Measurements from ENCODE around the gene SF1. TPM values are rescaled to one million over a fixed set of nuclear protein-coding genes. Genes with fewer than 3 reads are reported as not detected.
A peak's percentile ranks its signal among the peaks of the same experiment; 100 is the strongest.

The SF1 gene
- total RNA-seq, 1 donor from 2014 or later = 140 TPM

DNA sequence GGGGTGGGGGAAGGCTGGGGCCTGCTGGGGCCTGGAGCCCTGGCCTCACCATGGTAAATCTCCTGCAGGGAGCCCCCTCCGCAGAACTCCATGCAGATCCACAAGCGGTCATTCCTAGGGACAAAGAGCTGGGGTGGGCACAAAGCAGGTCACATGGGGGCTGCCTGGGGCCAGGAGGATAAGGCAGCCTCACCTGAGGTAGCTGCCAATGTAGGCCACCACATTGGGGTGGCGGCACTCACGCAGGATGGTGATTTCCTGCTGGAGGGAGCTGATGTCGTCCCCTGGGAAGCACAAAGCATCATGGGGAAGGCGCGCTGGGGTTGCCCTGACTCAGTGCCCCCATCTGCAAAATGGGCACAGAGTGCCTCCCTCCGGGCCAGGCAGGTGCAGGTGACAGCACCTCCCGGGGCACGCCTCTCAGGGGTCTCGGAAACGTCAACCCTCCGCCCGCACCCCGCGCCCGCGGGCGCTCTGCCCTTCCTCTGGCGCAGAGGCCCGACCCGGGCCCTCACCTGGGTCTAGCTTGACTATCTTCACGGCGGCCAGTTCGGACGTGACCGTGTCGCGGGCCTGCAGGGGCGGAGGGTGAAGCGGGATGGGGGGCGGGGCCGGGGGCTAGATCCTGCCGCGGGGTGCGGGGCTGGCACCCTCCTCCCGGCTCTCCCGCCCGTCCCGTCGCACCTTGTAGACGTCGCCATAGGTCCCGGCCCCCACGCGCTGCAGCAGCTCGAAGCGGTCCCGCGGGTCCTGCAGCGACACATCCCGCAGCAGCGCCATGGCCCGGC, 24.2 kb upstream of the SF1 start:
- Histone ChIP-seq H4K20me1 (ENCODE audit: low read depth) (peaks cover 11% of the 10 kb centered on the region), H3F3A (ENCODE audit: low read depth) (peaks cover 28% of the 10 kb centered on the region), H3K79me2 (ENCODE audit: low read depth) (no peaks in the 10 kb centered on the region), H3K36me3 (no peaks in the 10 kb centered on the region), H3K4me3 (peak overlapping the region; percentile 57), H3K27ac (no peak overlapping the region), H3K9me3 (ENCODE audit: low read depth) (no peaks in the 10 kb centered on the region), H3K4me1 (no peaks in the 10 kb centered on the region), H3K27me3 (no peaks in the 10 kb centered on the region), H3K4me2 (peak overlapping the region; percentile 94), H3K9ac (no peak overlapping the region), H2AFZ (replicated peaks) (peak overlapping the region; percentile 90)
- peaks cover 8% of the 10 kb centered on the region for H3K4me1 Mint-ChIP-seq
- H3K9me3 Mint-ChIP-seq = no peaks in the 10 kb centered on the region
- peaks cover 4% of the 10 kb centered on the region for H3K27me3 Mint-ChIP-seq (ENCODE audit: insufficient read depth, low read depth)
- no peak overlapping the region for H3K27ac Mint-ChIP-seq
- peaks cover 13% of the 10 kb centered on the region for H3K36me3 Mint-ChIP-seq
- TF ChIP-seq EZH2 (IDR thresholded peaks at IDR 0.05) (no peak), EZH2phosphoT487 (IDR thresholded peaks at IDR 0.05) (no peak)
- TF ChIP-seq, protein P1, sequence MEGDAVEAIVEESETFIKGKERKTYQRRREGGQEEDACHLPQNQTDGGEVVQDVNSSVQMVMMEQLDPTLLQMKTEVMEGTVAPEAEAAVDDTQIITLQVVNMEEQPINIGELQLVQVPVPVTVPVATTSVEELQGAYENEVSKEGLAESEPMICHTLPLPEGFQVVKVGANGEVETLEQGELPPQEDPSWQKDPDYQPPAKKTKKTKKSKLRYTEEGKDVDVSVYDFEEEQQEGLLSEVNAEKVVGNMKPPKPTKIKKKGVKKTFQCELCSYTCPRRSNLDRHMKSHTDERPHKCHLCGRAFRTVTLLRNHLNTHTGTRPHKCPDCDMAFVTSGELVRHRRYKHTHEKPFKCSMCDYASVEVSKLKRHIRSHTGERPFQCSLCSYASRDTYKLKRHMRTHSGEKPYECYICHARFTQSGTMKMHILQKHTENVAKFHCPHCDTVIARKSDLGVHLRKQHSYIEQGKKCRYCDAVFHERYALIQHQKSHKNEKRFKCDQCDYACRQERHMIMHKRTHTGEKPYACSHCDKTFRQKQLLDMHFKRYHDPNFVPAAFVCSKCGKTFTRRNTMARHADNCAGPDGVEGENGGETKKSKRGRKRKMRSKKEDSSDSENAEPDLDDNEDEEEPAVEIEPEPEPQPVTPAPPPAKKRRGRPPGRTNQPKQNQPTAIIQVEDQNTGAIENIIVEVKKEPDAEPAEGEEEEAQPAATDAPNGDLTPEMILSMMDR (IDR thresholded peaks at IDR 0.05) = no peak
- peak overlapping the region; percentile 74 for H3K4me3 Mint-ChIP-seq
- DNase-seq (ENCODE audit: low spot score) = no peak

DNA sequence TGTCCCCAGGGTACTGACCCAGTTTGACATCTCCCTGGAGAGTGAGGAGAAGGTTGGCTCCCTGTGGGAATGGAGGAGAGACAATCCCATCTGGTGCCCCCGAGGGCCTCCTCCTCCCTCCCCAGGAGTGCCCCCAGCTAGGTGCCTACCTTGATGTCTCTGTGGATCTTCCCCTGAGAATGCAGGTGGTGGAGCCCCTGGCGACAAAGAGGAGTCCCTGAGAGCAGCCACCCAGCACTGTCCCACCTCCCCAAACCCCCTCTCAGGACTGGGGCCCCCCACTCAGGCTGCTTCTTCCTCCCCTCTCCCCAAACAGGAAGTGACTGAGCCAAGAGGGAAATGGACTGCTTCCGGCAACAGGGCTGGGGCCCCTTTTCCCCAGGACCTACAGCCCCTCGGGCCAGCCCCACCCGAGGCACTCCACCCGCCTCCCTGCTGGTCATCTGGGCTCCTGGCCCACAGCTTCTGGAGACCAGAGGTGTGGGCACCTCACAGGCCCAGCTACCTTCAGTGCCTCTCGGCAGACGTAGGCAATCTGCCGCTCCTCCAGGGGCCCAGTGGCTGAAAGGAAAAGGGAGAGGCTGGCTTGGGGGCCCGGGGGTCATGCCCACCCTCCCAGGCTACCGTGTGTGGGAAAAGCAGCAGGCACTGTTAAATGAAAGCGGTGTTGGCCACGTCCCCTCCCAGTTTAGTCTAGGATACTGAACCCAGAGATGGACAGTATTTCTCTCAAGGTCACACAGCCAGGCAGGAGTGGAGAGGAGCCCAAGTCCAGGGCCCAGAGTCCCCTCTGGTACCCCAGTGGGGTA, 23.4 kb upstream of the SF1 start:
- H3K36me3 Mint-ChIP-seq = peaks cover 10% of the 10 kb centered on the region
- peaks cover 8% of the 10 kb centered on the region for H3K4me1 Mint-ChIP-seq
- H3K9me3 ChIP-seq (ENCODE audit: low read depth) = no peaks in the 10 kb centered on the region
- peaks cover 28% of the 10 kb centered on the region for H3F3A ChIP-seq (ENCODE audit: low read depth)
- no peaks in the 10 kb centered on the region for H3K9me3 Mint-ChIP-seq
- H3K36me3 ChIP-seq = no peaks in the 10 kb centered on the region
- no peaks in the 10 kb centered on the region for H3K4me1 ChIP-seq
- H4K20me1 ChIP-seq (ENCODE audit: low read depth) = peaks cover 11% of the 10 kb centered on the region
- TF ChIP-seq EZH2phosphoT487 (IDR thresholded peaks at IDR 0.05) = no peak
- no peak for TF ChIP-seq EZH2 (IDR thresholded peaks at IDR 0.05)
- TF ChIP-seq, protein P1 (IDR thresholded peaks at IDR 0.05) = no peak
- H3K27me3 ChIP-seq = no peaks in the 10 kb centered on the region
- H3K4me2 ChIP-seq = peak overlapping the region; percentile 94
- H3K4me3 Mint-ChIP-seq = peak overlapping the region; percentile 74
- no peak overlapping the region for H2AFZ ChIP-seq (replicated peaks)
- no peaks in the 10 kb centered on the region for H3K79me2 ChIP-seq (ENCODE audit: low read depth)
- H3K9ac ChIP-seq = no peak overlapping the region
- no peak for DNase-seq (ENCODE audit: low spot score)
- H3K27ac Mint-ChIP-seq = no peak overlapping the region
- H3K4me3 ChIP-seq = peak overlapping the region; percentile 57
- H3K27me3 Mint-ChIP-seq (ENCODE audit: insufficient read depth, low read depth) = peaks cover 2% of the 10 kb centered on the region
- no peak overlapping the region for H3K27ac ChIP-seq

DNA sequence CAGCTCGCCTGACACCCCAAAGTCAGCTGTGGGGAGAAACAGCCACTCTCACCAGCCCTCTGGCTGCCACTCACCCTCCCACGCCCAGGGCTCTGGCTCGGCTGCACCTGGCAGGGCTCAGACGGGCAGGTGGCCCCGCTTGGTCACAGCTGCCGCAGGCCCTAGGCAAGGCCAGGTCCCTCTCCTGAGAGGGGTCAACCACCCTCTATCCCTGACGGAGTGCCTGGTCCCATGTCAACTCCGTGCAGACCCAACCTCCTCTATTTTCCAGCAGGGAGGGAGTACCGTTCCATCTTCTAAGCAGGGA, 22.8 kb upstream of the SF1 start:
- Mint-ChIP-seq H3K4me3 (no peak overlapping the region), H3K4me1 (peaks cover 8% of the 10 kb centered on the region)
- DNase-seq (ENCODE audit: low spot score) = no peak

More for the DNA sequence above, 22.8 kb upstream of the SF1 start:
- peaks cover 11% of the 10 kb centered on the region for H4K20me1 ChIP-seq (ENCODE audit: low read depth)
- Mint-ChIP-seq H3K27ac (no peak overlapping the region), H3K9me3 (no peaks in the 10 kb centered on the region), H3K36me3 (peaks cover 7% of the 10 kb centered on the region), H3K27me3 (ENCODE audit: insufficient read depth, low read depth) (peaks cover 2% of the 10 kb centered on the region)
- no peaks in the 10 kb centered on the region for H3K9me3 ChIP-seq (ENCODE audit: low read depth)
- TF ChIP-seq EZH2 (IDR thresholded peaks at IDR 0.05) = no peak
- TF ChIP-seq, protein P1 (IDR thresholded peaks at IDR 0.05) = no peak
- TF ChIP-seq EZH2phosphoT487 (IDR thresholded peaks at IDR 0.05) = no peak
- H3K4me1 ChIP-seq = no peaks in the 10 kb centered on the region
- no peaks in the 10 kb centered on the region for H3K79me2 ChIP-seq (ENCODE audit: low read depth)
- H3K4me2 ChIP-seq = no peak overlapping the region
- H3K27me3 ChIP-seq = no peaks in the 10 kb centered on the region
- no peak overlapping the region for H3K4me3 ChIP-seq
- H3F3A ChIP-seq (ENCODE audit: low read depth) = peaks cover 28% of the 10 kb centered on the region
- no peak overlapping the region for H2AFZ ChIP-seq (replicated peaks)
- no peak overlapping the region for H3K9ac ChIP-seq
- H3K36me3 ChIP-seq = no peaks in the 10 kb centered on the region
- no peak overlapping the region for H3K27ac ChIP-seq

All from neural progenitor cell (in vitro differentiated cells).